Left ventricle myocardium inferior (tissue), 1 donor: ENCODE results near the gene PUM1. TPM values are rescaled to one million over a fixed set of nuclear protein-coding genes. Genes with fewer than 3 reads are reported as not detected.
A peak's percentile ranks its signal among the peaks of the same experiment; 100 is the strongest.

Experiments
- DNase-seq: peaks from one replicate; pipeline ENCODE4 v3.0.0-alpha.2; 2020
- H3K27ac ChIP-seq: fragments of 200-600 bp; replicated peaks from 2 replicates; pipeline ENCODE4 v1.8.0; 2021
- H3K27me3 ChIP-seq: fragments of 200-600 bp; 2 replicates; pipeline ENCODE4 v1.8.0; 2021; ENCODE audit warnings: low read depth
- H3K36me3 ChIP-seq: fragments of 200-600 bp; 2 replicates; pipeline ENCODE4 v1.8.0; 2021
- H3K4me1 ChIP-seq: fragments of 200-600 bp; 2 replicates; pipeline ENCODE4 v1.8.0; 2021
- H3K4me3 ChIP-seq: fragments of 200-600 bp; 2 replicates; pipeline ENCODE4 v1.8.0; 2021; ENCODE audit warnings: mild to moderate bottlenecking, moderate library complexity
- H3K9me3 ChIP-seq: fragments of 200-600 bp; replicated peaks from 2 replicates; pipeline ENCODE4 v1.8.0; 2021
- CTCF ChIP-seq: fragments of 200-600 bp; IDR thresholded peaks from 2 replicates; pipeline ENCODE4 v1.8.0; 2021; ENCODE audit warnings: antibody characterized with exemption, mild to moderate bottlenecking, borderline replicate concordance
- intact Hi-C: fragments of 100-400 bp; cut with micrococcal nuclease; formaldehyde crosslinking; loops from one replicate; pipeline ENCODE4 v1.11.0; 2022
- total RNA-seq: library from RNA; stranded (reverse); fragmentation: NEBNext Ultra II Directional; extraction: Animal tissue kit (Norgen Biotek cat#: 25700); gene quantifications from one replicate; pipeline ENCODE4 v1.2.1, GENCODE V29; 2021
- donor health status: DM: no; HTN: yes; CAD: no; lungs with severe emphysema.

Gene PUM1
- total RNA-seq, 1 donor from 2014 or later: 80.1 TPM

- intact Hi-C loops: no loop called here
These were observed 131.7 kb downstream of the PUM1 start for GRCh38 chr1:30933874-30934252.

GRCh38 chr1:30930631-30931173 is 134.8 kb downstream of the PUM1 start:
- intact Hi-C loops: no loop called here
- no peak for TF ChIP-seq CTCF

More at GRCh38 chr1:30933874-30934252, 131.7 kb downstream of the PUM1 start:
- TF ChIP-seq CTCF: no peak
- peaks cover 60% of the 10 kb centered on the region for H3K36me3 ChIP-seq
- H3K27me3 ChIP-seq: no peaks in the 10 kb centered on the region
- DNase-seq: no peak
- H3K4me1 ChIP-seq: peaks cover 5% of the 10 kb centered on the region
- H3K27ac ChIP-seq: no peak overlapping the region
- no peak overlapping the region for H3K4me3 ChIP-seq
- H3K9me3 ChIP-seq: no peaks in the 10 kb centered on the region

GRCh38 chr1:30929944-30930525 is 135.5 kb downstream of the PUM1 start:
- no peak for DNase-seq
- no peaks in the 10 kb centered on the region for H3K9me3 ChIP-seq
- peaks cover 9% of the 10 kb centered on the region for H3K4me1 ChIP-seq
- H3K27me3 ChIP-seq: no peaks in the 10 kb centered on the region
- peaks cover 29% of the 10 kb centered on the region for H3K36me3 ChIP-seq
- H3K27ac ChIP-seq: no peak overlapping the region
- no peak overlapping the region for H3K4me3 ChIP-seq
- intact Hi-C loops: no loop called here
- no peak for TF ChIP-seq CTCF

More at GRCh38 chr1:30930631-30931173, 134.8 kb downstream of the PUM1 start:
- Histone ChIP-seq H3K9me3 (no peaks in the 10 kb centered on the region), H3K27me3 (no peaks in the 10 kb centered on the region), H3K27ac (no peak overlapping the region), H3K4me1 (peaks cover 9% of the 10 kb centered on the region), H3K4me3 (no peak overlapping the region), H3K36me3 (peaks cover 34% of the 10 kb centered on the region)
- no peak for DNase-seq

GRCh38 chr1:30929135-30929889 is 136.2 kb downstream of the PUM1 start:
- no peaks in the 10 kb centered on the region for H3K9me3 ChIP-seq
- peaks cover 22% of the 10 kb centered on the region for H3K36me3 ChIP-seq
- intact Hi-C loops: no loop called here
- TF ChIP-seq CTCF: peak; percentile 75
- no peak overlapping the region for H3K27ac ChIP-seq
- peaks cover 9% of the 10 kb centered on the region for H3K4me1 ChIP-seq
- H3K27me3 ChIP-seq: no peaks in the 10 kb centered on the region
- DNase-seq: no peak
- H3K4me3 ChIP-seq: no peak overlapping the region

GRCh38 chr1:30928789-30929134 is 136.8 kb downstream of the PUM1 start:
- no peak for TF ChIP-seq CTCF
- intact Hi-C loops: no loop called here
- Histone ChIP-seq H3K4me1 (peaks cover 9% of the 10 kb centered on the region), H3K4me3 (no peak overlapping the region), H3K27me3 (no peaks in the 10 kb centered on the region), H3K36me3 (peaks cover 16% of the 10 kb centered on the region), H3K27ac (no peak overlapping the region), H3K9me3 (no peaks in the 10 kb centered on the region)
- no peak for DNase-seq
